NCI-H2196 treated with DMSO at 0.1 percent for 48 hours (cell line): ENCODE results near the gene CST1.

Experiments used
- DNase-seq: peaks from one replicate; lab custom pipeline; 2025; ENCODE audit not compliant: unreplicated experiment; lab: John Stamatoyannopoulos, UW

The CST1 gene

GRCh38 chr20:23710771-23711170, 40.0 kb downstream of the CST1 start:
- no peak for DNase-seq

GRCh38 chr20:23705895-23706294, 44.8 kb downstream of the CST1 start:
- DNase-seq: no peak

GRCh38 chr20:23702021-23702420, 48.7 kb downstream of the CST1 start:
- DNase-seq: no peak

- no peak for DNase-seq
Measured at GRCh38 chr20:23700931-23701330, 49.8 kb downstream of the CST1 start.

DNA sequence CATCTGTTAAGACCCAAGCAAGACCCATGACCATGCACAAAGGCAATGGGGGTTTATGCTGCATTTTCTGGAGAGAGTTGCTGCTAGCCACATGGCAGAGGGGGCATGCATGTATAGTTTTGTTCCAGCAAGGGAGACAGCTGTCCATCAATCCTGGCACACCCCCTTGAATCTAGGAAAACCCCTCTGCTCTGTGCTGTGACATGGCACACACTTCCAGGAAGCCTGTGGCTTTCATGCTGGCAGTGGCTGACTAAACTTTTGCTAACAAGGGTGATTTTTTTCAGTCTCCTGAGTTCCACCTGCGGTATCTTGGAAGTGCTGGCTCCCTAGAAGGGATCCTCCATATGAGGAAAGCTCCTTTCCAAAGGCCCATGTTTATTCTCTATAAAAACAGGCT, 52.8 kb downstream of the CST1 start:
- no peak for DNase-seq
